Measurements from ENCODE around the gene ACBD4. TPM values are rescaled to one million over a fixed set of nuclear protein-coding genes. Genes with fewer than 3 reads are reported as not detected.

Gene ACBD4
- total and polyA plus RNA-seq, 2 donors from 2014 or later = 19.2 to 46.3 TPM

DNA sequence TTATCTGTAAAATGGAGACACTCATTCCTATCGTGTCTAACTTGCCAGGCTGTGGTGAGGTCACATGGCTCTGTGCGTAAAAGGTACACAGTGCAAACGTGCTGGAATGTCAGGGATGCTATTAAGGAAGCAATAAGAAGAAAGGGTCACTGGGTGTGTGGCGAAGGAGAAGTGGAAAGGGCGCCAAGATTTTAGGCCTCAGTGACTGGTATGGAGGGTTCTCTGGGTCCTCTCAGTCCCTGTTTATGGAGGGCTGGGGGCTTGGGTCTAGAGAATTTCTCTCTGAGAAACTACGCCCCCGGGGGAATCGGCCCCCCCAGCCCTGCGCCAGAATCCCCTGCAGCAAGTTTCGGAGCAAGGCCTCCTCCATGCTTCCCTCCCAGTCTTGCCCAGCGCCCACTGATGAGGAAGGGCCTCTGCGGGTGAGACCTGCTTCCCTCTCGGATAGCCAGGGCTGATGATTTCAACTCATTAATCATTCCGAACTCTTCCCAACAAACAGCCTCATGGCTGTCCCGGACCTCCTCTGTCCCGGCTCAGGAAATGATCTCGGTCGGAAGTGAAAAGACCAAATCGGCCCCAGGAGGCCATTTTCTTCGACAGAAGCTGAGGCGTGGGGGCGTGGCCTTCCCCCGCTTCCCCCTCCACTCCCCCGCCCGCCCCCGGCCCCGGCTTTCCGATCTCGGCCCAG is 11.5 kb downstream of the ACBD4 start:
- intact Hi-C loops (cut with DNase I) = no loop called here
- peak overlapping the region; percentile 96 to 100 for H3K27ac ChIP-seq (ENCODE audit: low read depth in 2 of 2, low read length in 2 of 2)
- TF ChIP-seq, protein P1, sequence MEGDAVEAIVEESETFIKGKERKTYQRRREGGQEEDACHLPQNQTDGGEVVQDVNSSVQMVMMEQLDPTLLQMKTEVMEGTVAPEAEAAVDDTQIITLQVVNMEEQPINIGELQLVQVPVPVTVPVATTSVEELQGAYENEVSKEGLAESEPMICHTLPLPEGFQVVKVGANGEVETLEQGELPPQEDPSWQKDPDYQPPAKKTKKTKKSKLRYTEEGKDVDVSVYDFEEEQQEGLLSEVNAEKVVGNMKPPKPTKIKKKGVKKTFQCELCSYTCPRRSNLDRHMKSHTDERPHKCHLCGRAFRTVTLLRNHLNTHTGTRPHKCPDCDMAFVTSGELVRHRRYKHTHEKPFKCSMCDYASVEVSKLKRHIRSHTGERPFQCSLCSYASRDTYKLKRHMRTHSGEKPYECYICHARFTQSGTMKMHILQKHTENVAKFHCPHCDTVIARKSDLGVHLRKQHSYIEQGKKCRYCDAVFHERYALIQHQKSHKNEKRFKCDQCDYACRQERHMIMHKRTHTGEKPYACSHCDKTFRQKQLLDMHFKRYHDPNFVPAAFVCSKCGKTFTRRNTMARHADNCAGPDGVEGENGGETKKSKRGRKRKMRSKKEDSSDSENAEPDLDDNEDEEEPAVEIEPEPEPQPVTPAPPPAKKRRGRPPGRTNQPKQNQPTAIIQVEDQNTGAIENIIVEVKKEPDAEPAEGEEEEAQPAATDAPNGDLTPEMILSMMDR (IDR thresholded peaks at IDR 0.05; ENCODE audit: borderline replicate concordance, extremely low read depth, insufficient read depth) = no peak
- FAIRE-seq (no peak), DNase-seq (peak in 4 of 5 donors; percentile 38 to 93 (median 74))
- peaks cover 6 to 26% (median 20%) of the 10 kb centered on the region in 3 donors for H3K4me1 ChIP-seq (ENCODE audit: control insufficient read depth in 2 of 3, insufficient read depth in 2 of 3, low read depth in 1 of 3, low read length in 3 of 3)
- no peaks in the 10 kb centered on the region for H3K9me3 ChIP-seq (ENCODE audit: control insufficient read depth in 2 of 3, insufficient read depth in 1 of 3, low read length in 3 of 3)
- peak overlapping the region; percentile 68 to 87 (median 70) for H3K9ac ChIP-seq (ENCODE audit: low read length in 3 of 3)
- H3K4me3 ChIP-seq (ENCODE audit: low read length in 3 of 3) = peak overlapping the region; percentile 59 to 96 (median 69)
- H3K36me3 ChIP-seq (ENCODE audit: control insufficient read depth in 2 of 3, insufficient read depth in 3 of 3, low read length in 3 of 3) = no peaks in the 10 kb centered on the region
- H3K27me3 ChIP-seq (ENCODE audit: control insufficient read depth, insufficient read depth, low read length) = no peaks in the 10 kb centered on the region

DNA sequence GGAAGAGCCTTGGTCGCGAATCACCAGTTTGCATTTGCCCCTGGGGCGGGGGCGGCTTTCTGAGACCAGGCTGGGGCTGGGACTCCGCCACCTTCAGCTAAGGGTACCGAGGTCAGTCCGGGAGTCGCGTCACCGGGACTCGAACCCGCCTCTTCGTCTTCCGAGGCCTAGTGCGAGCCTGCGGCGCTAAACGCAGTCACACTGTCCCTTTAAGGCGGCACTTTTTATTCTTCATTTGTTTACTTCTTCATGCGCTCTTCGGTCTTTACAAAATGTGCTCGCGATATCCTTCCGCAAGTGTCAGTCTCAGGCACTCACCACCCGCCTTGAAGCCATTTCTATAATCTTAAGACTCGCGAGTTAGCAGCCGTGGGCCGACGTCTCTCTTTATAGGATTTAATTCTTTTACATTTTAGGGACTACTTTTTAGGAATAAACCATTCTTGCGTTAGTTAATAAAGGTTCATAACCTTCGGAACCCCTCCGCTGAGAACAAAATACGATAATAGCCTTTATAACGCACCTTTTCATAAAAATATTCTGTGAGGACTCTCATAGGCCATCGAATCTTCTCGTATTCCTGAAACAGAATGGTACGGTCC is 12.2 kb downstream of the ACBD4 start:
- H3K4me1 ChIP-seq (ENCODE audit: control insufficient read depth in 2 of 3, insufficient read depth in 2 of 3, low read depth in 1 of 3, low read length in 3 of 3) = peaks cover 6 to 26% (median 20%) of the 10 kb centered on the region in 3 donors
- no peaks in the 10 kb centered on the region for H3K36me3 ChIP-seq (ENCODE audit: control insufficient read depth in 2 of 3, insufficient read depth in 3 of 3, low read length in 3 of 3)
- DNase-seq = peak; percentile 90 to 98 (median 95)
- peak overlapping the region; percentile 69 to 96 (median 78) for H3K4me3 ChIP-seq (ENCODE audit: low read length in 3 of 3)
- H3K27me3 ChIP-seq (ENCODE audit: control insufficient read depth, insufficient read depth, low read length) = no peaks in the 10 kb centered on the region
- TF ChIP-seq, protein P1 (IDR thresholded peaks at IDR 0.05; ENCODE audit: borderline replicate concordance, extremely low read depth, insufficient read depth) = peak; percentile 8
- peak overlapping the region; percentile 96 to 100 for H3K27ac ChIP-seq (ENCODE audit: low read depth in 2 of 2, low read length in 2 of 2)
- intact Hi-C loops (cut with DNase I) = no loop called here
- H3K9me3 ChIP-seq (ENCODE audit: control insufficient read depth in 2 of 3, insufficient read depth in 1 of 3, low read length in 3 of 3) = no peaks in the 10 kb centered on the region
- H3K9ac ChIP-seq (ENCODE audit: low read length in 3 of 3) = peak overlapping the region; percentile 84 to 99 (median 87)
- FAIRE-seq = no peak

DNA sequence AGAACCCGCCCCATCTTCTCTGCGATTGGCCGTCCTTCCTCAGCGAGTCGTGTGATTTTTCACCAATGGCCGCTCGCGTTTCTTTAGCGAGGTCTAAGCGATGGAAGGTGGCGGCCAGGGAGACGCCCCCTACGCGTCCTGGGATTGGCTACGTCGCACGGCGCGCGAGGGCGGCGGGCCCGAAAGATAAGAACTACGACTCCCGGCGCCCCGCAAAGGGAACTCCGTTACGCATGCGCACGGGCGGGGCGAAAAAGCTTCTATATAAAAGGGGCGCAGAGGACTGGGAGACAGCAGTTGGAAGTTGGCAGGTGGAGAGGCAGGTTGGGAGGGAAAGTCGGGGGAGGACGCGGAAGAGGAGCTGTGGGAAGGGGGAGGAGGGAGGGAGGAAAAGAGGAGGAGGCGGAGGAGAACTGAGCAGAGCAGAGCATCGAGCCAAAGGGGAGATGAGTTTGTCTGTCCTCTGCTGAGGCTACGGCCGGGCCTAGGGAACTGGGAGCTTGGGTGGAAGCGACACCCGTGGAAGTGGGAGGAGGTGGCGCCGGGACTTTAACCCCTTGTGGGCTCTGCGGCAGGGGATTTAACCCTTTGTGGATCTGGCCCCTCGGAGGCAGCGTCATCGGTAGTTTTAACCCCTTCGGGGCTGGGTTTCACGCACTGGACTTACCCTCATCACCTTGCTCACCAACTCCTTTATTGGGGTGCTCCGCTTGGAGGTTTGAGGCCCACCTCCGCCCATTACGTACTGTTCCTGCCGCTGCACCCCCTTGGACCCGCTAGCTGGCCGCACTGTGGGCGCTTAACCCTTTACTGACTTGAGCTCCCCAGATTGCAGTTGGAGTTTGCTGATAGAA is 12.9 kb downstream of the ACBD4 start, which contains the start of gene HEXIM1:
Gene HEXIM1 (plus strand): TSS at position 293 of the 854 bp plus-strand sequence. CDS start 716 bp downstream, outside the sequence.
- no peaks in the 10 kb centered on the region for H3K27me3 ChIP-seq (ENCODE audit: control insufficient read depth, insufficient read depth, low read length)
- intact Hi-C loops (cut with DNase I) = no loop called here
- H3K9me3 ChIP-seq (ENCODE audit: control insufficient read depth in 2 of 3, insufficient read depth in 1 of 3, low read length in 3 of 3) = no peaks in the 10 kb centered on the region
- H3K4me1 ChIP-seq (ENCODE audit: control insufficient read depth in 2 of 3, insufficient read depth in 2 of 3, low read depth in 1 of 3, low read length in 3 of 3) = peaks cover 6 to 26% (median 20%) of the 10 kb centered on the region in 3 donors
- peak; percentile 98 for FAIRE-seq
- H3K27ac ChIP-seq (ENCODE audit: low read depth in 2 of 2, low read length in 2 of 2) = peak within 1 kb of the TSS; percentile 97 to 100
- TF ChIP-seq, protein P1 (IDR thresholded peaks at IDR 0.05; ENCODE audit: borderline replicate concordance, extremely low read depth, insufficient read depth) = no peak
- peak within 1 kb of the TSS; percentile 78 to 97 (median 88) for H3K4me3 ChIP-seq (ENCODE audit: low read length in 3 of 3)
- peak; percentile 100 for DNase-seq
- H3K9ac ChIP-seq (ENCODE audit: low read length in 3 of 3) = peak within 1 kb of the TSS; percentile 86 to 99 (median 97)
- no peaks in the 10 kb centered on the region for H3K36me3 ChIP-seq (ENCODE audit: control insufficient read depth in 2 of 3, insufficient read depth in 3 of 3, low read length in 3 of 3)
